H9 (cell line): ENCODE data around the gene AKAP7. TPM values are rescaled to one million over a fixed set of nuclear protein-coding genes. Genes with fewer than 3 reads are reported as not detected.

ENCODE experiments used
- DNase-seq: peaks from one replicate; pipeline ENCODE4 v3.0.0-alpha.2; 2017
- H2AFZ ChIP-seq: one replicate; pipeline ENCODE4 v1.6.1; 2013; ENCODE audit warnings: mild to moderate bottlenecking, low read length, control low read depth, moderate library complexity
- H2AK5ac ChIP-seq: 2 replicates; pipeline ENCODE4 v1.6.1; 2013; ENCODE audit warnings: low read length, control low read depth, mixed read lengths; ENCODE audit not compliant: insufficient read length
- H2BK120ac ChIP-seq: one replicate; pipeline ENCODE4 v1.6.1; 2013; ENCODE audit warnings: low read depth, mild to moderate bottlenecking, low read length, control low read depth, inconsistent platforms; ENCODE audit not compliant: poor library complexity, severe bottlenecking
- H2BK12ac ChIP-seq: 2 replicates; pipeline ENCODE4 v1.6.1; 2013; ENCODE audit warnings: low read length, control low read depth, mixed read lengths, low read depth; ENCODE audit not compliant: insufficient read length
- H2BK15ac ChIP-seq: 2 replicates; pipeline ENCODE4 v1.6.1; 2013; ENCODE audit warnings: low read depth, low read length, control low read depth
- H2BK20ac ChIP-seq: one replicate; pipeline ENCODE4 v1.6.1; 2013; ENCODE audit warnings: low read depth, mild to moderate bottlenecking, low read length, control low read depth, inconsistent platforms; ENCODE audit not compliant: poor library complexity, severe bottlenecking
- H2BK5ac ChIP-seq: 2 replicates; pipeline ENCODE4 v1.6.1; 2013; ENCODE audit warnings: low read length, control low read depth, mixed read lengths; ENCODE audit not compliant: insufficient read length
- H3K14ac ChIP-seq: 2 replicates; pipeline ENCODE4 v1.6.1; 2013; ENCODE audit warnings: low read length, control low read depth; ENCODE audit not compliant: insufficient read depth
- H3K18ac ChIP-seq: 2 replicates; pipeline ENCODE4 v1.6.1; 2013; ENCODE audit warnings: low read depth, mild to moderate bottlenecking, mixed read lengths, low read length, control low read depth; ENCODE audit not compliant: insufficient read length
- H3K23ac ChIP-seq: 2 replicates; pipeline ENCODE4 v1.6.1; 2013; ENCODE audit warnings: low read length, control low read depth, mixed read lengths, low read depth; ENCODE audit not compliant: insufficient read length
- H3K23me2 ChIP-seq: 2 replicates; pipeline ENCODE4 v1.6.1; 2013; ENCODE audit warnings: low read depth, mild to moderate bottlenecking, mixed read lengths, low read length, control low read depth; ENCODE audit not compliant: insufficient read length, poor library complexity, severe bottlenecking
- H3K27ac ChIP-seq: 2 replicates; pipeline ENCODE4 v1.5.1; 2013; ENCODE audit warnings: low read length, control low read depth, mixed read lengths, low read depth; ENCODE audit not compliant: insufficient read length
- H3K27me3 ChIP-seq: 2 replicates; pipeline ENCODE4 v1.6.1; 2013; ENCODE audit warnings: low read length, control low read depth, inconsistent platforms; ENCODE audit not compliant: insufficient read depth
- H3K4ac ChIP-seq: 2 replicates; pipeline ENCODE4 v1.6.1; 2013; ENCODE audit warnings: low read depth, mild to moderate bottlenecking, control low read depth, inconsistent platforms, low read length, moderate library complexity
- H3K4me1 ChIP-seq: 2 replicates; pipeline ENCODE4 v1.6.1; 2013; ENCODE audit warnings: low read length, control low read depth, inconsistent platforms; ENCODE audit not compliant: insufficient read depth
- H3K4me2 ChIP-seq: 2 replicates; pipeline ENCODE4 v1.6.1; 2013; ENCODE audit warnings: low read length, control low read depth, mixed read lengths; ENCODE audit not compliant: insufficient read length, insufficient read depth
- H3K56ac ChIP-seq: 2 replicates; pipeline ENCODE4 v1.6.1; 2013; ENCODE audit warnings: low read depth, mild to moderate bottlenecking, mixed read lengths, low read length, control low read depth; ENCODE audit not compliant: insufficient read length
- H3K79me1 ChIP-seq: 2 replicates; pipeline ENCODE4 v1.6.1; 2013; ENCODE audit warnings: low read depth, mild to moderate bottlenecking, moderate library complexity, low read length, control low read depth, inconsistent platforms; ENCODE audit not compliant: insufficient read depth, poor library complexity, severe bottlenecking
- H3K79me2 ChIP-seq: 2 replicates; pipeline ENCODE4 v1.6.1; 2013; ENCODE audit warnings: low read length, control low read depth, inconsistent platforms; ENCODE audit not compliant: insufficient read depth
- H3K9ac ChIP-seq: 2 replicates; pipeline ENCODE4 v1.6.1; 2013; ENCODE audit warnings: low read length, control low read depth, mixed read lengths; ENCODE audit not compliant: insufficient read length; ENCODE audit errors: extremely low read depth
- H3K9me3 ChIP-seq: one replicate; pipeline ENCODE4 v1.6.1; 2013; ENCODE audit warnings: low read depth, low read length, inconsistent platforms; ENCODE audit not compliant: control insufficient read depth
- H3T11ph ChIP-seq: one replicate; pipeline ENCODE4 v1.6.1; 2013; ENCODE audit warnings: mild to moderate bottlenecking, low read length, control low read depth, inconsistent platforms
- H4K20me1 ChIP-seq: one replicate; pipeline ENCODE4 v1.6.1; 2013; ENCODE audit not compliant: control insufficient read depth, insufficient read length, insufficient read depth
- H4K5ac ChIP-seq: 2 replicates; pipeline ENCODE4 v1.6.1; 2013; ENCODE audit warnings: low read depth, mild to moderate bottlenecking, mixed read lengths, low read length, control low read depth; ENCODE audit not compliant: insufficient read length
- H4K8ac ChIP-seq: replicated peaks from 2 replicates; pipeline ENCODE4 v1.6.1; 2013; ENCODE audit warnings: low read length, control low read depth, mixed read lengths, low read depth; ENCODE audit not compliant: insufficient read length
- H4K91ac ChIP-seq: 2 replicates; pipeline ENCODE4 v1.6.1; 2013; ENCODE audit warnings: low read depth, mild to moderate bottlenecking, moderate library complexity, mixed read lengths, low read length, control low read depth; ENCODE audit not compliant: insufficient read length
- H3K27ac Mint-ChIP-seq, 3 experiments: 2 replicates in 2 of 3; 3 replicates in 1 of 3; pipeline ENCODE4 v1.8.0; 2020 to 2021; ENCODE audit warnings: mixed read lengths in 3 of 3, mild to moderate bottlenecking in 1 of 3, moderate library complexity in 1 of 3
- H3K27me3 Mint-ChIP-seq: 2 replicates; pipeline ENCODE4 v1.8.0; 2021; ENCODE audit warnings: low read depth, mild to moderate bottlenecking, moderate library complexity, mixed read lengths
- H3K36me3 Mint-ChIP-seq, 3 experiments: 2 replicates in 2 of 3; 3 replicates in 1 of 3; pipeline ENCODE4 v1.8.0; 2020 to 2021; ENCODE audit warnings: low read depth in 3 of 3, mixed read lengths in 3 of 3; ENCODE audit not compliant: insufficient read depth in 1 of 3
- H3K4me1 Mint-ChIP-seq, 2 experiments: 2 replicates each; pipeline ENCODE4 v1.8.0; 2020; ENCODE audit warnings: mixed read lengths in 2 of 2
- H3K4me3 Mint-ChIP-seq, 2 experiments: 2 replicates in 1 of 2; 3 replicates in 1 of 2; pipeline ENCODE4 v1.8.0; 2020 to 2021; ENCODE audit warnings: mild to moderate bottlenecking in 2 of 2, mixed read lengths in 2 of 2, moderate library complexity in 1 of 2
- H3K9me3 Mint-ChIP-seq, 2 experiments: 2 replicates in 1 of 2; 3 replicates in 1 of 2; pipeline ENCODE4 v1.8.0; 2020; ENCODE audit warnings: mild to moderate bottlenecking in 2 of 2, mixed read lengths in 2 of 2, moderate library complexity in 1 of 2
- WGBS: extraction: QIAGEN DNeasy Blood & Tissue Kit; methylation state at CpG from one replicate; pipeline ENCODE4 v1.1.7; 2013; ENCODE audit warnings: missing lambda C conversion rate, low lambda C conversion rate, mixed read lengths; ENCODE audit not compliant: insufficient read length; ENCODE audit errors: extremely low coverage; 5-methylcytosine and 5-hydroxymethylcytosine counted together
- total RNA-seq: library from RNA; stranded (reverse); gene quantifications from 2 replicates; pipeline ENCODE4 v1.2.1, GENCODE V29; 2021
- TF ChIP-seq, protein P1 (sequence below): fragments of 200-600 bp; sonication (generic); conservative IDR thresholded peaks from 3 replicates; pipeline ENCODE4 v1.8.0; 2021; ENCODE audit warnings: antibody characterized with exemption, mild to moderate bottlenecking

Gene AKAP7
- total RNA-seq, 1 experiment from 2014 or later: 9.8 TPM

GRCh38 chr6:131212913-131213312 is 77.6 kb downstream of the AKAP7 start:
- Histone ChIP-seq H3K79me1 (no peaks in the 10 kb centered on the region), H2BK12ac (no peak overlapping the region), H3K27ac (no peak overlapping the region), H3K4me2 (no peak overlapping the region), H3K27me3 (no peaks in the 10 kb centered on the region), H4K20me1 (no peaks in the 10 kb centered on the region), H2BK120ac (no peak overlapping the region), H3K23me2 (no peaks in the 10 kb centered on the region), H3K9me3 (no peaks in the 10 kb centered on the region), H3T11ph (no peak overlapping the region), H3K4ac (no peak overlapping the region), H3K79me2 (no peaks in the 10 kb centered on the region), H3K18ac (no peak overlapping the region), H3K9ac (no peak overlapping the region), H2BK5ac (no peak overlapping the region), H4K5ac (no peak overlapping the region), H4K91ac (no peak overlapping the region), H2BK15ac (no peak overlapping the region), H3K14ac (no peak overlapping the region), H4K8ac (no peak overlapping the region), H3K23ac (no peak overlapping the region), H2BK20ac (no peak overlapping the region), H2AK5ac (no peak overlapping the region), H2AFZ (no peak overlapping the region), H3K56ac (no peak overlapping the region), H3K4me1 (0 out of 2 replicates have a peak, but pooled peaks cover 2% of the 10 kb centered on the region)
- no peak overlapping the region for H3K27ac Mint-ChIP-seq
- H3K36me3 Mint-ChIP-seq: peaks cover 4 to 7% (median 5%) of the 10 kb centered on the region in 3 experiments; a peak in 4 of 7 replicates
- H3K4me3 Mint-ChIP-seq: no peak overlapping the region
- no peaks in the 10 kb centered on the region for H3K27me3 Mint-ChIP-seq
- TF ChIP-seq, protein P1, sequence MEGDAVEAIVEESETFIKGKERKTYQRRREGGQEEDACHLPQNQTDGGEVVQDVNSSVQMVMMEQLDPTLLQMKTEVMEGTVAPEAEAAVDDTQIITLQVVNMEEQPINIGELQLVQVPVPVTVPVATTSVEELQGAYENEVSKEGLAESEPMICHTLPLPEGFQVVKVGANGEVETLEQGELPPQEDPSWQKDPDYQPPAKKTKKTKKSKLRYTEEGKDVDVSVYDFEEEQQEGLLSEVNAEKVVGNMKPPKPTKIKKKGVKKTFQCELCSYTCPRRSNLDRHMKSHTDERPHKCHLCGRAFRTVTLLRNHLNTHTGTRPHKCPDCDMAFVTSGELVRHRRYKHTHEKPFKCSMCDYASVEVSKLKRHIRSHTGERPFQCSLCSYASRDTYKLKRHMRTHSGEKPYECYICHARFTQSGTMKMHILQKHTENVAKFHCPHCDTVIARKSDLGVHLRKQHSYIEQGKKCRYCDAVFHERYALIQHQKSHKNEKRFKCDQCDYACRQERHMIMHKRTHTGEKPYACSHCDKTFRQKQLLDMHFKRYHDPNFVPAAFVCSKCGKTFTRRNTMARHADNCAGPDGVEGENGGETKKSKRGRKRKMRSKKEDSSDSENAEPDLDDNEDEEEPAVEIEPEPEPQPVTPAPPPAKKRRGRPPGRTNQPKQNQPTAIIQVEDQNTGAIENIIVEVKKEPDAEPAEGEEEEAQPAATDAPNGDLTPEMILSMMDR: no peak
- peaks cover 9 to 17% of the 10 kb centered on the region in 2 experiments for H3K4me1 Mint-ChIP-seq
- no CpG with 5 or more reads among the region's 1 CpG for WGBS
- no peak for DNase-seq
- no peaks in the 10 kb centered on the region; a peak in 1 of 5 replicates for H3K9me3 Mint-ChIP-seq
